ENCODE measurements around the gene GHRHR. TPM values are rescaled to one million over a fixed set of nuclear protein-coding genes. Genes with fewer than 3 reads are reported as not detected.

Gene GHRHR
- polyA plus RNA-seq, 1 experiment: not detected

GRCh38 chr7:31027161-31027965 is 63.6 kb downstream of the GHRHR start:
- Histone ChIP-seq H3K27ac (ENCODE audit: low read depth, low read length) (no peak overlapping the region), H3K27me3 (ENCODE audit: control insufficient read depth, insufficient read depth, low read length) (peaks cover 6% of the 10 kb centered on the region), H3K9me3 (ENCODE audit: control insufficient read depth, insufficient read depth, low read length) (no peaks in the 10 kb centered on the region; the same call in 1 of the 2 replicates), H3K4me3 (ENCODE audit: low read depth, low read length) (no peak overlapping the region)
- POLR2A ChIA-PET: no interaction called here
- TF ChIP-seq, protein P1, sequence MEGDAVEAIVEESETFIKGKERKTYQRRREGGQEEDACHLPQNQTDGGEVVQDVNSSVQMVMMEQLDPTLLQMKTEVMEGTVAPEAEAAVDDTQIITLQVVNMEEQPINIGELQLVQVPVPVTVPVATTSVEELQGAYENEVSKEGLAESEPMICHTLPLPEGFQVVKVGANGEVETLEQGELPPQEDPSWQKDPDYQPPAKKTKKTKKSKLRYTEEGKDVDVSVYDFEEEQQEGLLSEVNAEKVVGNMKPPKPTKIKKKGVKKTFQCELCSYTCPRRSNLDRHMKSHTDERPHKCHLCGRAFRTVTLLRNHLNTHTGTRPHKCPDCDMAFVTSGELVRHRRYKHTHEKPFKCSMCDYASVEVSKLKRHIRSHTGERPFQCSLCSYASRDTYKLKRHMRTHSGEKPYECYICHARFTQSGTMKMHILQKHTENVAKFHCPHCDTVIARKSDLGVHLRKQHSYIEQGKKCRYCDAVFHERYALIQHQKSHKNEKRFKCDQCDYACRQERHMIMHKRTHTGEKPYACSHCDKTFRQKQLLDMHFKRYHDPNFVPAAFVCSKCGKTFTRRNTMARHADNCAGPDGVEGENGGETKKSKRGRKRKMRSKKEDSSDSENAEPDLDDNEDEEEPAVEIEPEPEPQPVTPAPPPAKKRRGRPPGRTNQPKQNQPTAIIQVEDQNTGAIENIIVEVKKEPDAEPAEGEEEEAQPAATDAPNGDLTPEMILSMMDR (IDR thresholded peaks at IDR 0.05; ENCODE audit: low read depth, low read length): no peak
- CTCF ChIA-PET: interaction anchor here (0.9 to 1.4 kb wide), 1 partner anchor 44 kb away, joined by 3 read pairs; no protein-coding TSS in a partner anchor
- no peak for DNase-seq (ENCODE audit: low read depth, low spot score)

- no peak for DNase-seq (ENCODE audit: low read depth, low spot score)
- H3K27me3 ChIP-seq (ENCODE audit: control insufficient read depth, insufficient read depth, low read length): peaks cover 6% of the 10 kb centered on the region
- TF ChIP-seq, protein P1 (IDR thresholded peaks at IDR 0.05; ENCODE audit: low read depth, low read length): no peak
- H3K4me3 ChIP-seq (ENCODE audit: low read depth, low read length): no peak overlapping the region
- CTCF ChIA-PET: interaction anchor here (1.4 kb wide), 1 partner anchor 44 kb away, joined by 3 read pairs; no protein-coding TSS in a partner anchor
- POLR2A ChIA-PET: no interaction called here
- H3K9me3 ChIP-seq (ENCODE audit: control insufficient read depth, insufficient read depth, low read length): no peaks in the 10 kb centered on the region; the same call in 1 of the 2 replicates
- H3K27ac ChIP-seq (ENCODE audit: low read depth, low read length): no peak overlapping the region
Measured at GRCh38 chr7:31028006-31028405, 64.3 kb downstream of the GHRHR start.

GRCh38 chr7:31028417-31028992 is 64.8 kb downstream of the GHRHR start:
- TF ChIP-seq, protein P1 (IDR thresholded peaks at IDR 0.05; ENCODE audit: low read depth, low read length): no peak
- Histone ChIP-seq H3K4me3 (ENCODE audit: low read depth, low read length) (no peak overlapping the region), H3K27ac (ENCODE audit: low read depth, low read length) (no peak overlapping the region), H3K9me3 (ENCODE audit: control insufficient read depth, insufficient read depth, low read length) (no peaks in the 10 kb centered on the region; the same call in 1 of the 2 replicates), H3K27me3 (ENCODE audit: control insufficient read depth, insufficient read depth, low read length) (peaks cover 6% of the 10 kb centered on the region)
- no peak for DNase-seq (ENCODE audit: low read depth, low spot score)
- CTCF ChIA-PET: interaction anchor here (1.4 to 1.9 kb wide), 2 partner anchors 45 to 94 kb away, joined by 3 to 10 read pairs; no protein-coding TSS in a partner anchor
- POLR2A ChIA-PET: no interaction called here

Other genes starting within 250 kb of the GHRHR start
- 6.6 and 7.6 TPM in 2 replicates for gene INMT, start 211.8 kb upstream of the GHRHR start, polyA plus RNA-seq (2011; rRNA removed)
- 1.8 and 2.4 TPM in 2 replicates for gene MINDY4, start 192.5 kb upstream of the GHRHR start, polyA plus RNA-seq (2011; rRNA removed)
- gene AQP1, start 52.1 kb upstream of the GHRHR start, polyA plus RNA-seq (2011; rRNA removed): 0.32 and 0.36 TPM in 2 replicates
- gene ADCYAP1R1, start 88.4 kb downstream of the GHRHR start, polyA plus RNA-seq (2011; rRNA removed): not detected in 2 replicates

Data from AG04450 (cell line).